ENCODE data around the gene RPS15.

The RPS15 gene

GRCh38 chr19:1453525-1454364 lies 15.5 kb downstream of the RPS15 start:
- no peak for DNase-seq (ENCODE audit: low read depth)

- no peak for DNase-seq (ENCODE audit: low read depth)
Observed at GRCh38 chr19:1455002-1455335, 16.8 kb downstream of the RPS15 start.

- DNase-seq (ENCODE audit: low read depth) = no peak
Observed at GRCh38 chr19:1455336-1456120, 17.3 kb downstream of the RPS15 start.

GRCh38 chr19:1456121-1456900 lies 18.1 kb downstream of the RPS15 start:
- DNase-seq (ENCODE audit: low read depth) = no peak

- DNase-seq (ENCODE audit: low read depth) = no peak
Observed at GRCh38 chr19:1457031-1457739, 19.0 kb downstream of the RPS15 start.

GRCh38 chr19:1457892-1458291 lies 19.7 kb downstream of the RPS15 start:
- no peak for DNase-seq (ENCODE audit: low read depth)

GRCh38 chr19:1459479-1459878 lies 21.3 kb downstream of the RPS15 start:
- no peak for DNase-seq (ENCODE audit: low read depth)

GRCh38 chr19:1460033-1460995 lies 22.1 kb downstream of the RPS15 start:
- no peak for DNase-seq (ENCODE audit: low read depth)

- no peak for DNase-seq (ENCODE audit: low read depth)
Observed at GRCh38 chr19:1461862-1462261, 23.7 kb downstream of the RPS15 start.

GRCh38 chr19:1465191-1466016 lies 27.2 kb downstream of the RPS15 start:
- no peak for DNase-seq (ENCODE audit: low read depth)

- DNase-seq (ENCODE audit: low read depth) = no peak
Observed at GRCh38 chr19:1466018-1466460, 27.8 kb downstream of the RPS15 start.

- DNase-seq (ENCODE audit: low read depth) = no peak
Observed at GRCh38 chr19:1466461-1467214, 28.4 kb downstream of the RPS15 start.

- DNase-seq (ENCODE audit: low read depth) = no peak
Observed at GRCh38 chr19:1467215-1467489, 29.0 kb downstream of the RPS15 start.

- no peak for DNase-seq (ENCODE audit: low read depth)
Observed at GRCh38 chr19:1467490-1468273, 29.5 kb downstream of the RPS15 start.

GRCh38 chr19:1468274-1468820 lies 30.2 kb downstream of the RPS15 start:
- no peak for DNase-seq (ENCODE audit: low read depth)

- no peak for DNase-seq (ENCODE audit: low read depth)
Observed at GRCh38 chr19:1468821-1469254, 30.6 kb downstream of the RPS15 start.

GRCh38 chr19:1469255-1470054 lies 31.3 kb downstream of the RPS15 start:
- DNase-seq (ENCODE audit: low read depth) = no peak

- DNase-seq (ENCODE audit: low read depth) = no peak
Observed at GRCh38 chr19:1470055-1470304, 31.8 kb downstream of the RPS15 start.
